H4 (cell line): ENCODE measurements around the gene KIF15. TPM values are rescaled to one million over a fixed set of nuclear protein-coding genes. Genes with fewer than 3 reads are reported as not detected.

Experiments
- DNase-seq: peaks from one replicate; pipeline ENCODE4 v3.0.0-alpha.2; 2015; ENCODE audit warnings: low spot score
- total RNA-seq: library from RNA; depleted of rRNA; stranded (reverse); fragments of >200 nt; shearing (Covaris generic); gene quantifications from 2 replicates; pipeline ENCODE4 v1.2.3, GENCODE V29; 2014; rRNA removed

KIF15 gene
- total RNA-seq, 1 experiment from 2014 or later, result 15.7 TPM

DNA sequence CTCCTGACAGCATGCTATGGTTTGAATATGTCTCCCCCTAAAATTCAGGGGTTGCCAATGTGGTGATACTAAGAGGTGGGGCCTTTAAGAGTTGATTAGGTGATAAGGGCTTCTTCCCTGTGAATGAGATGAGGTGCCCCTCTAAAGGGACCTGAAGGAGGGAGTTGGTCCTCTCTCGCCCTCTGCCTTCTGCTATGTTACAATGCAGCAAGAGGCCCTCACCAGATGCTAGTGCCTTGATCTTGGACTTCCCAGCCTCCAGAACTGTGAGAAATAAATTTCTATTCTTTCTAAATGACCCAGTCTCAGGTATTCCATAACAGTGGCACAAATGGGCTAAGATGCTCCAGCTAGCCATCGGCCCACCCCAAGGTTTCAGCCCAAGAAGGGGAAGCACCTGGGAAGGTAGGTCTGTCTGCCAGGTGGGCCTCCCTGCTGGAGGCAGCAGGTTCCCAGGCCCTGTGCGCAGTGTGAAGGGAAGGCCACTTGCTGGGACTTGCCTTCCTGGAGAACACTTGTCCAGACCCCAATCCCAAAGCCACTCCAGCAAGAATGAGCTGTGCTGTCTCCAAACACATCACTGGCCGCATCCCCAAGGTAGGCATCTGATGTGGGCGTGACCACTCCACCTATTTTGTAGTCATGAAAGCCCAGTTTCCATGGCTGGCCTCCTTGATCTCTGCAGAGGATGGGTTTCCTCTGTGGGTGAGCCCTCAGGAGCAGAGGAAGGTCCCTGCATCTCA, 121.8 kb downstream of the KIF15 start:
- DNase-seq, result no peak

DNA sequence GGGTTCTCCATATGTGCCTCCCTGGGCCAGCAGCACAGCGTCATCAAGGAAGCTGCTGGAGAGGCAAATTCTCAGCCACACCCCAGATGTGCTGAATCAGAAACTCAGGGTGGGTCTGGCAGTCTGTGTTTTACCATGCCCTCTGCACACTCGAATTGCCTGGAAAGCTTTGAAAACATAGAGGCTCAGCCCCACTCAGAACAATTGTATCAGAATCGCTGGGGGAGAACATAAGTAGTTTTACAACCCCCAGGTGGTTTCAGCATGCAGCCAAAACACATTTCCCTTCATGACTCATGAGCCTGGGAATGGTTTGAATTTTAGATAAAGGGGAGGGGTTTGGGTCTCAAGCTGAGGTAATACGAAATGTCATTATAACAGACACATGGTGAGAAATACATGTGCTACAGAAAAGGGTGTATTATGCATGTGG, 122.4 kb downstream of the KIF15 start:
- DNase-seq, result peak; percentile 80

- DNase-seq, result peak; percentile 69
These were observed 124.0 kb downstream of the KIF15 start for GRCh38 chr3:44885618-44886017.

DNA sequence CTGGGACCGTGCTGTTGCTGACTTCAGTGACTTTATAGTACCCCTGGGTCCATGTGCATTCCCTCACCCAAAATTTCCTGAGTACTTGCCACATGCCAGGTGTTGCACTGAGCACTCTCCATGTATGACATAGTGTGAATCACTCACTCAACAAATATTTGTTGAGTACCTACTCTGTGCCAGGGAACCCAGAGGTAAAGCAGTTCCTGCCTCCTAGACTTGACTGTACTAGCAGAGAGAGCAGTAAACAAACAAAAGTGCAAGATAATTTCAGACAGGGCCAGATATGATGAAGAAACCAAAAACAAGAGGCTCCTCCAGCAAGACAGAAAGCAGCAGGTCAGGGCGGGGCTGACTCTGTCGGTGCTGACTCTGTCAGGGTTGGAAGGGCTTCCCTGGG, 125.0 kb downstream of the KIF15 start:
- DNase-seq, result no peak

DNA sequence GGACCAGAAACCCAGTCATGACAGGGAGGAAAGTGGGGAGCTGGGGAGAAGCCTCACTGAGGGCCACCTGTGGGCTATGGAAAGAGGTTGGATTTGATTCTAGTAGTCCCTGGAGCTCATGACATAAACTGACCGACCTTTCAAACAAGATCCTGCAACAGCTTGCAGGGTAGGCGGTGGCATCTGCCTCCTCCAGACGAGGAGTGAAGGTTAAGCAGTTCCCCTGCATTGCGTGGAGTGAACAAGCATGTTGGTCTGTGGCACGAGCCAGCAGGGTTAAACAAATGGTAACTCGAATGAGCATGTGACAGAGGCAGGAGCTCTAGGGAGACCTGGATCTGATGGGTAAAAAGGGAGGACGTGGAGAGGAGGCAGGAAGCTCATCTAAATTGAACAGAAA, 125.5 kb downstream of the KIF15 start:
- no peak for DNase-seq

DNA sequence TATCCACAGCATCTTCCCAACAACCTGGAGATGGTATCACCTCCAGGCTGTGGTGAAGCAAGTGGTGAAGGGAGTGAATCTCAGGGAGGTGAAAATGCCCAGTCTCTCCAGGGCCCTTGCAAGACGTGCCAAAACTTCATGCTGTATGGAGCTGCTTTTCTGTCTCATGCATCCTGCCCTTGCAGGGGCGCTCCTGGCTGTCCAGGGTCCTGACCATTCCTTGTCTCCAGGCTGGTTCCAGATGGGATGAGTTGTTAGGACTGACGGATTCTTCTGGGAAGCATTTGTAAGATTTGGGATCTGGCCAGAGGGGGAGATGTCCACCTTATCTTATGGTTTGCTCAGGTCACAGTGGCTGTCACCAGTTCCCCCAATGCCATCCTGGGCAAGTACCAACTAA, 128.7 kb downstream of the KIF15 start:
- no peak for DNase-seq

- no peak for DNase-seq
These were observed 129.3 kb downstream of the KIF15 start for GRCh38 chr3:44890852-44891251.

GRCh38 chr3:44892689-44893088, 131.1 kb downstream of the KIF15 start:
- DNase-seq, result no peak

- peak; percentile 22 for DNase-seq
These were observed 131.5 kb downstream of the KIF15 start for GRCh38 chr3:44893097-44893496.

- DNase-seq, result no peak
These were observed 132.9 kb downstream of the KIF15 start for GRCh38 chr3:44894485-44894884.

- no peak for DNase-seq
These were observed 134.8 kb downstream of the KIF15 start for GRCh38 chr3:44896440-44896839.

DNA sequence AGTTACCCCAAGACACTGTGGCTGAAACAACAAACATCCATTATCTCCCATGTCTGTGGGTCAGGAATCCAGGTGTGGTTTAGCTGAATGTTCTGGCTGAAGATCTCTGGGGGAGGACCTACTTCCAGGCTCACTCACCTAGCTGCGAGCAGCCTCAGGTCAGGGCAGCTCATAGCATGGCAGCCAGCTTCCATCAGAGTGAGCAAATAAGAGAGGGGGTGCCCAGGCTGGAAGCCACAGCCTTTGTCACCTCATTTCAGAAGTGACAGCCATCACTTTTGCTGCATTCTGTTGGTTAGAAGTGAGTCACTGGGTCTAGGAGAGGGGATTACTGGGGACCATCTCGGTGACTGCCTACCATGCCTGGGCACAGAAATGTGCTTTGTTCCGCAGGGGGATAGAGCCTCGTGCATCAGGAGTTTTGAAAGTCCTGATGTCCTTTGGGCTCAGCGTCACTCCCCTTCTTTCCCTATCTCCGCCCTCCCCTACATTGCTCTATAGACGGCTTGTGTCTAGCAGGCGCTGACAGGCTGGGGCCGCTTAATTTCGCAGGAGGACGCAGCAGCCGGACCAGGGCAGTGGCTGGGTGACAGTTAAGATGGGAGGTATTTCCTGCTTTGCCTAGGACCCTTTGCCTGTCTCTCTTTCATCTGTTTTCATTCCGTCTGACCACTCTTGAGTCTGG, 138.2 kb downstream of the KIF15 start:
- DNase-seq, result no peak

GRCh38 chr3:44902628-44903027, 141.0 kb downstream of the KIF15 start:
- no peak for DNase-seq

Other genes with a start within 250 kb of the KIF15 start
- gene ZKSCAN7, start 206.6 kb upstream of the KIF15 start, total RNA-seq, result 0.99 and 1.4 TPM in 2 replicates
- gene ZNF660, start 176.8 kb upstream of the KIF15 start, total RNA-seq, result 0.02 and 0.08 TPM in 2 replicates
- gene ZNF197, start 136.8 kb upstream of the KIF15 start, total RNA-seq, result 6.6 and 7.1 TPM in 2 replicates
- gene ZNF35, start 113.1 kb upstream of the KIF15 start, total RNA-seq, result 11.0 and 14.1 TPM in 2 replicates
- gene ZNF502, start 49.1 kb upstream of the KIF15 start, total RNA-seq, result 1.0 and 2.1 TPM in 2 replicates
- 1.7 and 1.9 TPM in 2 replicates for gene ZNF501, start 32.2 kb upstream of the KIF15 start, total RNA-seq
- gene KIAA1143, start 175 bp upstream of the KIF15 start, total RNA-seq, result 10.4 and 10.6 TPM in 2 replicates
- gene TMEM42, start 100.1 kb downstream of the KIF15 start, total RNA-seq, result 4.3 and 5.4 TPM in 2 replicates
- gene TGM4, start 112.8 kb downstream of the KIF15 start, total RNA-seq, result 1.2 TPM in 1 of 2 replicates, not detected in the other
- gene ZDHHC3, start 214.4 kb downstream of the KIF15 start, total RNA-seq, result 30.1 and 46.8 TPM in 2 replicates
- 49.9 and 58.8 TPM in 2 replicates for gene EXOSC7, start 214.4 kb downstream of the KIF15 start, total RNA-seq